ENCODE measurements around the gene TBC1D3C. TPM values are rescaled to one million over a fixed set of nuclear protein-coding genes. Genes with fewer than 3 reads are reported as not detected.
"Not testable (repeated sequence)": the region's sequence is repeated elsewhere in the genome, so short reads cannot be mapped to it uniquely, and the experiment has no call there.

The TBC1D3C gene
- total RNA-seq (not detected), polyA plus RNA-seq (1 to 10 TPM in 1 of 3 donors, not detected in 2; 3.0 TPM)

DNA sequence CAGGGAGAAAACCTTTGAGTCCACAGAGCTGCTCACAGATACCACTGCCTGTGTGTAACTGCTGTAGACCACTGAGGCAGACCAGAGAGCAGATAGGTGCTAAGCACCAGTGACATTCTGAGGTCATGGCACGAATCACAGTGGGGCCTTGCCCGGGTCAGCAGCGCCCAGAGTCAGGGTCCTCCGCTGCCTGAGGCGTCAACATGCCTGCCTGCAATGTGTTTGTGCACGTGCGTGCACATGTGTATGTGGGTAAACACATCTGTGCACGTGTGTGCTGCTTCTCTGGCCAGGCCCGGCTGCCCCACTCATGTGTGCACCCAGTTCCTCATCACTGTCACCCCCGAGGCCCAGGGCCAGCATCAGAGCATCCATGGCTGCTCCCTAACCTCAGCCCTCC lies at the start of gene TBC1D3C:
TSS of gene TBC1D3C (minus strand) at position 101 of the 400 bp plus-strand sequence. CDS start 1,568 bp downstream, outside the sequence.
- intact Hi-C loops (cut with DNase I); H3K36me3 ChIP-seq; H3K27me3 ChIP-seq; H3K27ac ChIP-seq; H3K4me3 ChIP-seq; H3K9me3 ChIP-seq; H3K4me1 ChIP-seq; DNase-seq: not testable (repeated sequence)
- WGBS, 2 donors = no CpG with 5 or more reads among the region's 10 CpGs

DNA sequence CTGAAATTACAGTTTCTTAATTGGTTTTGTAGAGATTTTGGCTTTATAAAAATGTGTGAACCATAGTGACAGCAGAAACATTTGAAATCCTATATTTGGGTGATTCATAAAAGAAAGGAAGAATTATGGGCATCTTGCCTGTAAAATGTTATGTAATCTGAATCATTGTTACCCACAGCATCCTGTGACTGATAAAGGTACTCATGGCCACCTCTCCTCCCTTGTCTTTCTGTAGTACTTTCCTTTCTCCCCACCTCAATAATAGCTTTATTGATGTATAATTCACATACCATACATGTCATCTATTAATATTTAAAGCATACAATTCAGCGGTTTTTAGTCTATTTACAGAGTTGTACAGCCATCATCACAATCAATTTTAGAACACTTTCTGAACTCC lies 30.8 kb upstream of the TBC1D3C start:
- WGBS, 2 donors = no CpG with 5 or more reads among the region's 1 CpG
- intact Hi-C loops (cut with DNase I); DNase-seq; H3K4me3 ChIP-seq; H3K27me3 ChIP-seq; H3K36me3 ChIP-seq; H3K9me3 ChIP-seq; H3K27ac ChIP-seq; H3K4me1 ChIP-seq: not testable (repeated sequence)

GRCh38 chr17:38094059-38094694 lies 25.7 kb upstream of the TBC1D3C start:
- intact Hi-C loops (cut with DNase I); H3K27ac ChIP-seq; H3K9me3 ChIP-seq; H3K27me3 ChIP-seq; H3K4me3 ChIP-seq; DNase-seq; H3K4me1 ChIP-seq; H3K36me3 ChIP-seq: not testable (repeated sequence)
- no CpG with 5 or more reads among the region's 2 CpGs for WGBS, 2 donors

- DNase-seq = not testable (repeated sequence)
Measured at GRCh38 chr17:38088120-38088519, 19.7 kb upstream of the TBC1D3C start.

GRCh38 chr17:38087344-38087743 lies 18.9 kb upstream of the TBC1D3C start:
- intact Hi-C loops (cut with DNase I); H3K4me3 ChIP-seq: not testable (repeated sequence)
- no CpG with 5 or more reads among the region's 1 CpG for WGBS, 2 donors

More at GRCh38 chr17:38088120-38088519, 19.7 kb upstream of the TBC1D3C start:
- H3K4me1 ChIP-seq; H3K4me3 ChIP-seq; H3K27ac ChIP-seq; intact Hi-C loops (cut with DNase I); H3K36me3 ChIP-seq; H3K9me3 ChIP-seq; H3K27me3 ChIP-seq: not testable (repeated sequence)
- 90 to 98% methylated on average over 6 to 8 of the region's 10 CpGs for WGBS, 2 donors

More at GRCh38 chr17:38087344-38087743, 18.9 kb upstream of the TBC1D3C start:
- not testable (repeated sequence) for H3K27me3 ChIP-seq, H3K4me1 ChIP-seq, H3K9me3 ChIP-seq, H3K36me3 ChIP-seq, DNase-seq, H3K27ac ChIP-seq

Small RNA genes lying within 50 kb of the gene (small RNA-seq; reads per million reads assigned to genes)
- 0 reads per million in 3 donors for gene RF00019

Other genes with a start within 250 kb of the TBC1D3C start
- gene TBC1D3K, start 144.2 kb downstream of the TBC1D3C start, total RNA-seq = not detected
- not detected for gene TBC1D3K, start 144.2 kb downstream of the TBC1D3C start, polyA plus RNA-seq
- gene TBC1D3L, start 79.6 kb downstream of the TBC1D3C start, total RNA-seq = 10 to 100 TPM in 3 of 4 donors, 1 to 10 TPM in 1; 7.1 to 20.8 (median 10.5) TPM
- gene TBC1D3L, start 79.6 kb downstream of the TBC1D3C start, polyA plus RNA-seq = 1 to 10 TPM; 2.1 to 8.5 (median 4.2) TPM
- gene TBC1D3D, start 64.7 kb downstream of the TBC1D3C start, total RNA-seq = not detected
- 1 to 10 TPM in 1 of 3 donors, not detected in 2; 2.1 TPM for gene TBC1D3D, start 64.7 kb downstream of the TBC1D3C start, polyA plus RNA-seq
- not detected for gene TBC1D3E, start 59.3 kb upstream of the TBC1D3C start, total RNA-seq
- gene TBC1D3E, start 59.3 kb upstream of the TBC1D3C start, polyA plus RNA-seq = not detected
- not detected for gene TBC1D3, start 123.9 kb upstream of the TBC1D3C start, total RNA-seq
- gene TBC1D3, start 123.9 kb upstream of the TBC1D3C start, polyA plus RNA-seq = not detected
- 10 to 100 TPM; 31.2 to 41.0 (median 33.6) TPM for gene MRPL45, start 228.5 kb upstream of the TBC1D3C start, total RNA-seq
- gene MRPL45, start 228.5 kb upstream of the TBC1D3C start, polyA plus RNA-seq = 10 to 100 TPM; 35.8 to 38.1 (median 37.2) TPM

All from sigmoid colon (tissue), 7 donors.